Mesodermal cell (in vitro differentiated cells): ENCODE data around the gene ATXN1.

ENCODE experiments used
- H3K27ac ChIP-seq: 2 replicates; pipeline ENCODE4 v1.7.0; 2013; ENCODE audit warnings: mild to moderate bottlenecking, low read depth, low read length, moderate library complexity; ENCODE audit not compliant: severe bottlenecking
- H3K36me3 ChIP-seq: 2 replicates; pipeline ENCODE4 v1.7.1; 2013; ENCODE audit warnings: mild to moderate bottlenecking, low read length, moderate library complexity; ENCODE audit not compliant: control insufficient read depth, insufficient read depth
- H3K4me1 ChIP-seq: one replicate; pipeline ENCODE4 v1.7.1; 2013; ENCODE audit warnings: mild to moderate bottlenecking, low read length; ENCODE audit not compliant: insufficient read depth, control insufficient read depth, poor library complexity, severe bottlenecking
- H3K4me3 ChIP-seq: 2 replicates; pipeline ENCODE4 v1.7.0; 2013; ENCODE audit warnings: low read length, control low read depth, mild to moderate bottlenecking; ENCODE audit not compliant: insufficient read depth, poor library complexity, severe bottlenecking; ENCODE audit errors: extremely low read depth
- H3K9me3 ChIP-seq: 2 replicates; pipeline ENCODE4 v1.7.1; 2013; ENCODE audit warnings: mild to moderate bottlenecking, low read length, moderate library complexity; ENCODE audit not compliant: control insufficient read depth
- WGBS, 2 experiments: methylation state at CpG; one replicate each; pipeline ENCODE4 v1.1.5; 2013; ENCODE audit warnings: missing lambda C conversion rate in 2 of 2; ENCODE audit not compliant: insufficient coverage in 2 of 2; 5-methylcytosine and 5-hydroxymethylcytosine counted together

Gene ATXN1

GRCh38 chr6:16694781-16695578, 66.3 kb downstream of the ATXN1 start:
- H3K4me1 ChIP-seq, result peaks cover 37% of the 10 kb centered on the region
- no peak overlapping the region for H3K4me3 ChIP-seq
- H3K27ac ChIP-seq, result no peak overlapping the region
- no peaks in the 10 kb centered on the region for H3K9me3 ChIP-seq
- WGBS, 2 experiments, result 100% methylated on average over 2 to 3 of the region's 4 CpGs
- H3K36me3 ChIP-seq, result peaks cover 5% of the 10 kb centered on the region

DNA sequence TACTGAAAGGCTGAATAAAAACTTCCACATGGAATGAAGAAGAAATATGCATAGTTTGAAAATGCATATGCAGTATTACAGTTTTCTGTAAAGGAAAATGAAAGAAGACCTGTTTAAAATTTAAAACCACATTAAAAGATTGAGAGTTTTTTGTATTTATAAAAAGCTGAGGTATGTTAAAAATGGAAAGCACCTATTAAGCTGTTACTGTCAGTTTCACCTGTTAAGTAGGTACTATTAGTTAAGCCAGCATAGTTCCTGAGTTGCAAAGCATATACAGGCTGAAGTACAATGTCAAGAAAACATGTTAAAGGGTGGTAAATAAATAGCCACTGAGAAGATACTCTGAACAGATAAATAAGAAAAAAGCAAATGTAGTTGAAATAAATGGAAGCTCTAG, 69.9 kb downstream of the ATXN1 start:
- no peak overlapping the region for H3K27ac ChIP-seq

DNA sequence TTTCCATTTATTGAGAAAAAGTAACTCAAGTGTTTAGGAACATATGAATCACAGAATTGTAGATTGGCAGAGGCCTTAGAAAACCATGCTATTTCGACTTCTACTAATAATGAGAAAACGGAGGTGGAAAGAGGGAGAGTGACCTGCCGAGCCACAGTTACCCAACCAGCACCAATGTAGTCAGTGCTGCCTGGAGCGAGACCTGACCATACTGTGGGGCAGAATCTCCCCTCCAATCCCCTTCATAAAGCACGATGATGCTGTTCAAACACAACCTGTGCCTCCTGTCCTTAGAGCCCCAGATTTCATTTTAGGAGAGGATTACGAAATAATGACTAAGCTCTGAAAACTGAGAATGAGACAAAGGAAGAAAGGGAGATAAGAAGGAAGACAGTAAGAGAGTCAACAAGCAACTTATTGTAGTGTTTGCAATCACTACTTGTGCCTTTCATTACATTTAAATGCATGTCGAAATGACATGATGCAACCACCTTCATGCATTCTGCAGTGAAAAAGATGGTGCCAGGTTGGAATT, 70.6 kb downstream of the ATXN1 start:
- Histone ChIP-seq H3K4me3 (no peak overlapping the region), H3K9me3 (no peaks in the 10 kb centered on the region), H3K27ac (no peak overlapping the region), H3K4me1 (peaks cover 26% of the 10 kb centered on the region), H3K36me3 (peaks cover 5% of the 10 kb centered on the region)
- 81 to 95% methylated on average over 4 to 5 of the region's 7 CpGs for WGBS, 2 experiments

More for the DNA sequence above, 69.9 kb downstream of the ATXN1 start:
- H3K4me3 ChIP-seq, result no peak overlapping the region
- H3K9me3 ChIP-seq, result no peaks in the 10 kb centered on the region
- peaks cover 5% of the 10 kb centered on the region for H3K36me3 ChIP-seq
- H3K4me1 ChIP-seq, result peaks cover 26% of the 10 kb centered on the region

DNA sequence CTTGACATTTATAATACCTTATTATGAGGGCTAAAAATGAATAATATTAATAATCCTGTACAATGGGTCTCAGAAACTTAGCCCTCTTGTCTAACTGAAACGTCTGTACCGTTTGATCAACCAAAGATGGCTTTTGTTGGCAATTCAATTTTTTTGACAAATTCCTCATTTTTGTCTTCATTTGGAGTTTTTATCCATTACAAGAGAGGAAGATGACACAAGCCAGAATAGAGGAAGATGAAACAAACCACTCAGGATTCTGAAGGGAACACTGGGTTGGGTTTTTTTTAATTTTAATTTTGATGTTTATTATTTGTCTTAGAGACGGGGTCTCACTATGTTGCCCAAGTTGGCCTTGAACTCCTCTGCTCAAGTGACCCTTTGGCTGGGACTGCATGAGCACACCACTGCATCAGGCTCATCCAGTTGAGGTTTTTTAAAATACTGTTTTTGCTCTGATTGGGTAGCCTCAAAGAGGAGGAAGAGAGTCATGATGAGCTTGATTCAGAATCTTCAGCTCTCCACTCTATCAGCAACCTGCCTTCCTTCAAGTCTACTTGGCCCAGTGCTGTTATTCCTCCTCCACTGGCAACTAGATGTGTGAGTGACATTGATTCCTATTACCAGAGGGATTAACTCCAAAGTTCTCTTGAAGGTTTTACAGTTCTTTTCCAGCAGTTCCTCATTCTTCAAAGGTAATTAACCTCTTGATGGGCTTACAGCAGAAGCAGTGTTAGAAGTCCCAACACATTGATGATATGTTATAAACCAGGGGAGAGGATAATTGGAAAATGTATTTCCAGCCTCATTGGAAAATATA, 71.3 kb downstream of the ATXN1 start:
- peaks cover 28% of the 10 kb centered on the region for H3K4me1 ChIP-seq
- no peak overlapping the region for H3K4me3 ChIP-seq
- peaks cover 5% of the 10 kb centered on the region for H3K36me3 ChIP-seq
- H3K27ac ChIP-seq, result no peak overlapping the region
- H3K9me3 ChIP-seq, result no peaks in the 10 kb centered on the region
- 100% methylated on average over 1 to 2 of the region's 3 CpGs for WGBS, 2 experiments

DNA sequence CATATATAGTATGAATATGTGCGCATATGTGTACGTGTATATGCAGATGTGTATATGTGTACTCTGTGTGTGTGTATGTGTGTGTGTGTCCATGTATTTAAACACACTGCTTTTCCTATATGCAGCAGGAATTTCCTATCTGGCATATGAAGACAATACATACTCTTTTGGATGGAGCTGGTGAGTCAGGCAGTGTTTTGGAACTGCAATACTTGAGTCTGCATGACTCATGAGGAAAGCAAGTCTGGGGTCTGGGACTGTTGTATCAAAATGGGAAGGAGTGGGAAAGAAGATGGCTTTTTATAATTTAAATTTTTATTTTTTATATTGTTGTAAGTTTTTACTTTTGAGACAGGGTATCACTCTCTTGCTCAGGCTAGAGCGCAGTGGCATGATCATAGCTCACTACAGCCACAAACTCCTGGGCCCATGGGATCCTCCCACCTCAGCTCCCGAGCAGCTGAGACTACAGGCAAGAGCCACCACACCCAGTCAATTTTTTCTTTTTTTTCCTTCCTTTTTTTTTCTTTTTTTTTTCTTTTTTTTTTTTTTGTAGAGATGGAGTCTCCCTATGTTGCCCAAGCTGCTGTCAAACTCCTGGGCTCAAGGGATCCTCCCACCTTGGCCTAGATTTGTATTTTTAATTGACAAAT, 72.2 kb downstream of the ATXN1 start:
- H3K9me3 ChIP-seq, result no peaks in the 10 kb centered on the region
- 95 to 100% methylated on average over 1 to 2 of the region's 4 CpGs for WGBS, 2 experiments
- H3K36me3 ChIP-seq, result no peaks in the 10 kb centered on the region
- no peak overlapping the region for H3K4me3 ChIP-seq
- H3K27ac ChIP-seq, result no peak overlapping the region
- H3K4me1 ChIP-seq, result peaks cover 36% of the 10 kb centered on the region

DNA sequence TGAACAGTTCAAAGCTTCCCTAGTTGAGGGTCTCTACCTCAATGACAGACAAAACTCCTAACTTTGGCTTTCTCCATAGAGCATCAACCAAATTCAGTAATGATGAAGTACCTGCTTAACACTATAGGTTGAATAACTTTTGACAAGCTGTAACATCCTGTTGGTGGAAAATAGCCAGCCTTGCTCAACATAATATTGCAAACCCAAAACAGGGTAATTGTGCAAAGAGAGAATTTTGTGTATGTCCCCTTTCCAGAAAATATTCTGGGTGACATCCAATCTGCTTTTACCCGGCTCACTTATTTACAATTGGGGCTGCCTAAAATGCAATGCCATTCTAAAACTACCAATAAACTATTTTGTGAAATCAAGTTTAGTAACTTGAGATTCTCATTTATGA, 72.8 kb downstream of the ATXN1 start:
- Histone ChIP-seq H3K36me3 (no peaks in the 10 kb centered on the region), H3K4me1 (peaks cover 39% of the 10 kb centered on the region), H3K4me3 (no peak overlapping the region), H3K27ac (no peak overlapping the region), H3K9me3 (no peaks in the 10 kb centered on the region)
- no CpG with 5 or more reads among the region's 1 CpG for WGBS, 2 experiments

DNA sequence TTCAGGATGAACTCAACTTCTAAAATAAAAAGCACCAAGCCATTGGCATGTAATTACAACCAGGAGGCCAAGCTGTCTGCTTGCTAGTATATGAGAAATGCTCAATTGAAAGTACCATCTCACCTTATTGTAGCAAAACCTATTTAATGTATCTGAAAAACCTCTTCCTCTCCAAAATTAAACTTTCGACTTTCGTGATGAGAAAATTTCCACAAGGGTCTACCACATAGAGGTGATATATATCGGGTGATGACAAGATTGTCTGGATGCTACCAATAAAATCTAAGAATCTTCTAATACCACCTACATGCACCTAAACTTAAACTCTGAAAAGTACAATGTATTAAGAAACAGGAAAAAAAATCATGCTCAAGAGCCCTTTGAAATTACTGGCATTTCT, 74.2 kb downstream of the ATXN1 start:
- WGBS, 2 experiments, result no CpG with 5 or more reads among the region's 3 CpGs
- peaks cover 39% of the 10 kb centered on the region for H3K4me1 ChIP-seq
- no peaks in the 10 kb centered on the region for H3K9me3 ChIP-seq
- H3K4me3 ChIP-seq, result no peak overlapping the region
- H3K27ac ChIP-seq, result no peak overlapping the region
- H3K36me3 ChIP-seq, result no peaks in the 10 kb centered on the region

DNA sequence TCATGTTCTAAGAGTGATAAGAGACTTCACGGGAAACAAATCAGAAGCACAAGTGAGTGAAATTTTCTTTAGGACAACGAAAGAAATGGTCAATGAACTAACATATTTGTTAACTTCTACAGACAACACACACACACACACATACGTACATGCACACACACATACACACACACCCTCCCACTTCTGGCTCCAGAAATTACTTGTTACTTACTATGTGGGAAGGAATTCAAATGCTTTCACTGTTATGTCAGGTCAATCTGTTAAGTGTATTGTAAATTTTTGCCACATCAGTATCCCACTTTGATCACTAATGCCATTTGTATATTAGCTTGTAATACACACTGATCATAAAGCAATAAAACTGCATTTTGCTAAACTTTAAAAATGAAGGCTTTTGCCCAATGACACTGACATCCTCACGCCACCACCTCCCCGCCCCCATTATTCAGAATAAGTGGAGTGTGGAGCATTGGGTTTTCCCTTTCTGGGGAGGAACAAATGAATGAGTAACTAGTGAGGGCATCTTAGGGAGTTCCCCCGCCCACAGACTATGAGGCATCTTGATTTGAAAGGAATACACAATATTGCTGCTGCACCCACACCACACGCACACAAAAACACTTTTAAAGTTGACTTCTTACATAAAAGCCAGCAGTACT, 76.2 kb downstream of the ATXN1 start:
- H3K4me3 ChIP-seq, result no peak overlapping the region
- no peaks in the 10 kb centered on the region for H3K9me3 ChIP-seq
- WGBS, 2 experiments, result 76 to 83% methylated on average over 1 to 2 of the region's 7 CpGs
- peaks cover 28% of the 10 kb centered on the region for H3K4me1 ChIP-seq
- no peak overlapping the region for H3K27ac ChIP-seq
- no peaks in the 10 kb centered on the region for H3K36me3 ChIP-seq

DNA sequence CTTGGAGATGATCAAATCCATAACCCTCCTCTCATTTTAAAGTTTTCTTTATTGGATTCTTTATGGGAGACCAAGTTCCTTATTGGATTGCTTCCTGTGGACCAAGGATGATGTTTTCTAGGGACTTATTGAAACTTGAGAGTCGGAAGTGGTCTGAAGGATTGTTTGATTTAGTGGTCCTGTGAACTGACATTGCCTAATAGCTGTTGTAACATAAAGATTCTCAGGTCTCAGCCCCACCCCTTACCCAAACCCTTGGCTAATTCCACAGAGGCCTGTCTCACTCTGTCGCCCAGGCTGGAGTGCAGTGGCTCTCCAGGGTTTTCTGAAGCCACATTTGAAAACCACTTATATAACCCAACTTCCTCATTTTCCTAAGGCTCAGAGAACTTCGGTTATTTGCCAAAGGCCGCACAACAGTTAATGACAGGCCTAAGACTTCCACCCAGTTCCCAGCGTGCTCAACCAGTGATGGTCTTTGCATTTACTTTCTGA, 77.0 kb downstream of the ATXN1 start:
- H3K27ac ChIP-seq, result no peak overlapping the region
- no peaks in the 10 kb centered on the region for H3K9me3 ChIP-seq
- no peaks in the 10 kb centered on the region for H3K36me3 ChIP-seq
- peaks cover 23% of the 10 kb centered on the region for H3K4me1 ChIP-seq
- no peak overlapping the region for H3K4me3 ChIP-seq
- WGBS, 2 experiments, result 89 to 91% methylated on average over 3 of the region's 5 CpGs

DNA sequence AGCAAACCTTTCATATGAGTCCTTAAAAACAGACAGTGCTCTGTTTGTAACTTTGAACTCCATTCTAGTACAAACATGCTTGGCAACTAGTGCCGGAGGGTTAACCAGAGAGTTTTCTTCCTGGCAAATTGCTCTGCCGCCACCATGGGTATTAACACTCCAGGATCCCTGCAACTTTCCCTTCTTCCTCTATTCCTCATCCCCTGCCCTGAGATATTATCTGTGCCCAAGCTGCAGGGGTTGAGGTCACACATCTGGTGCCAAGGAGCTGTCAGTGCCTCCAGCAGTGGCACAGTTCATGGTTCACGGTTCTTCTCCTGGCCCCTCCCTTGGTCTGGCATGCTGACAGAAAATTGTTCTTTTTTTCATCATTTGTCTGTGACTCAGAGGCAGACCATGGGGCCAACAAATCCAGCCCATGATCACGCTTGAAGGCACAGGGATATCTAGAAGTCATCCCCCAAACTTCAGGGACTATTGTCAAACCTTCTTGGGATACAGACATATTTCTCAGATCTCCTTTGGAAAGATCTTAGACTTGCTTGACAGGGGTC, 77.5 kb downstream of the ATXN1 start:
- Histone ChIP-seq H3K9me3 (no peaks in the 10 kb centered on the region), H3K4me1 (peaks cover 23% of the 10 kb centered on the region), H3K4me3 (no peak overlapping the region), H3K36me3 (no peaks in the 10 kb centered on the region), H3K27ac (no peak overlapping the region)
- WGBS, 2 experiments, result 95 to 100% methylated on average over 4 of the region's 4 CpGs
